MM.1S (cell line): Measurements from ENCODE around the gene CRHBP.

Experiments used
- EZH2 ChIP-seq: fragments of 300-600 bp; sonication (generic); optimal IDR thresholded peaks from 2 replicates; pipeline ENCODE3; 2017; ENCODE audit warnings: low read depth, mild to moderate bottlenecking, antibody characterized with exemption, low read length, mixed read lengths
- EZH2phosphoT487 ChIP-seq: fragments of 300-600 bp; sonication (generic); IDR thresholded peaks from 2 replicates; pipeline ENCODE4 v1.6.1; 2018; ENCODE audit warnings: antibody characterized with exemption, low read length
- TF ChIP-seq, protein P1 (sequence below): fragments of 300-600 bp; sonication (generic); IDR thresholded peaks from 2 replicates; pipeline ENCODE4 v1.5.1; 2016; ENCODE audit warnings: antibody characterized with exemption, low read length, mixed read lengths

DNA sequence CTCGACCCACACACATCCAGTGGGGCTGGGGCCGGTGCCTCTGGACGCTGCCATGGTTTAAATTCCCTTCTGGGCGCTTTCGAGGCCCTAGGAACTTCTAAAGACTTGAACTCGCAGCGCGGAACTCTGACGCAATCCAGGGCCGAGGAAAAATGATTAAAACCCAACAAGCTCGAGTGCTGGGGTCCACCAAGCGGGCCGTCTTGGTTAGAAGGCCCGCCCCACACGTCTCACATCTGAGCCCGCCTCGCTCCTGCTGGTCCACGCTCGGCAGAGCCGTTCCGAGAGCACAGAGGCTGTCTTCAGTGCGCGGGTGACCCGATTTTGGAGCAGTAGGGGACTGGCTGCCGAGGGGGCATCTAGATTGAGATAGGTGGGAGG lies 1.5 kb downstream of the CRHBP start:
- TF ChIP-seq, protein P1, sequence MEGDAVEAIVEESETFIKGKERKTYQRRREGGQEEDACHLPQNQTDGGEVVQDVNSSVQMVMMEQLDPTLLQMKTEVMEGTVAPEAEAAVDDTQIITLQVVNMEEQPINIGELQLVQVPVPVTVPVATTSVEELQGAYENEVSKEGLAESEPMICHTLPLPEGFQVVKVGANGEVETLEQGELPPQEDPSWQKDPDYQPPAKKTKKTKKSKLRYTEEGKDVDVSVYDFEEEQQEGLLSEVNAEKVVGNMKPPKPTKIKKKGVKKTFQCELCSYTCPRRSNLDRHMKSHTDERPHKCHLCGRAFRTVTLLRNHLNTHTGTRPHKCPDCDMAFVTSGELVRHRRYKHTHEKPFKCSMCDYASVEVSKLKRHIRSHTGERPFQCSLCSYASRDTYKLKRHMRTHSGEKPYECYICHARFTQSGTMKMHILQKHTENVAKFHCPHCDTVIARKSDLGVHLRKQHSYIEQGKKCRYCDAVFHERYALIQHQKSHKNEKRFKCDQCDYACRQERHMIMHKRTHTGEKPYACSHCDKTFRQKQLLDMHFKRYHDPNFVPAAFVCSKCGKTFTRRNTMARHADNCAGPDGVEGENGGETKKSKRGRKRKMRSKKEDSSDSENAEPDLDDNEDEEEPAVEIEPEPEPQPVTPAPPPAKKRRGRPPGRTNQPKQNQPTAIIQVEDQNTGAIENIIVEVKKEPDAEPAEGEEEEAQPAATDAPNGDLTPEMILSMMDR = no peak
- TF ChIP-seq EZH2 (no peak), EZH2phosphoT487 (no peak)
